H9 (cell line): ENCODE results near the gene TMA16. TPM values are rescaled to one million over a fixed set of nuclear protein-coding genes. Genes with fewer than 3 reads are reported as not detected.

ENCODE experiments used
- DNase-seq: peaks from one replicate; pipeline ENCODE4 v3.0.0-alpha.2; 2017
- H2AFZ ChIP-seq: one replicate; pipeline ENCODE4 v1.6.1; 2013; ENCODE audit warnings: mild to moderate bottlenecking, low read length, control low read depth, moderate library complexity
- H2AK5ac ChIP-seq: 2 replicates; pipeline ENCODE4 v1.6.1; 2013; ENCODE audit warnings: low read length, control low read depth, mixed read lengths; ENCODE audit not compliant: insufficient read length
- H2BK120ac ChIP-seq: one replicate; pipeline ENCODE4 v1.6.1; 2013; ENCODE audit warnings: low read depth, mild to moderate bottlenecking, low read length, control low read depth, inconsistent platforms; ENCODE audit not compliant: poor library complexity, severe bottlenecking
- H2BK12ac ChIP-seq: 2 replicates; pipeline ENCODE4 v1.6.1; 2013; ENCODE audit warnings: low read length, control low read depth, mixed read lengths, low read depth; ENCODE audit not compliant: insufficient read length
- H2BK15ac ChIP-seq: 2 replicates; pipeline ENCODE4 v1.6.1; 2013; ENCODE audit warnings: low read depth, low read length, control low read depth
- H2BK20ac ChIP-seq: one replicate; pipeline ENCODE4 v1.6.1; 2013; ENCODE audit warnings: low read depth, mild to moderate bottlenecking, low read length, control low read depth, inconsistent platforms; ENCODE audit not compliant: poor library complexity, severe bottlenecking
- H2BK5ac ChIP-seq: 2 replicates; pipeline ENCODE4 v1.6.1; 2013; ENCODE audit warnings: low read length, control low read depth, mixed read lengths; ENCODE audit not compliant: insufficient read length
- H3K14ac ChIP-seq: 2 replicates; pipeline ENCODE4 v1.6.1; 2013; ENCODE audit warnings: low read length, control low read depth; ENCODE audit not compliant: insufficient read depth
- H3K18ac ChIP-seq: 2 replicates; pipeline ENCODE4 v1.6.1; 2013; ENCODE audit warnings: low read depth, mild to moderate bottlenecking, mixed read lengths, low read length, control low read depth; ENCODE audit not compliant: insufficient read length
- H3K23ac ChIP-seq: 2 replicates; pipeline ENCODE4 v1.6.1; 2013; ENCODE audit warnings: low read length, control low read depth, mixed read lengths, low read depth; ENCODE audit not compliant: insufficient read length
- H3K23me2 ChIP-seq: 2 replicates; pipeline ENCODE4 v1.6.1; 2013; ENCODE audit warnings: low read depth, mild to moderate bottlenecking, mixed read lengths, low read length, control low read depth; ENCODE audit not compliant: insufficient read length, poor library complexity, severe bottlenecking
- H3K27ac ChIP-seq: 2 replicates; pipeline ENCODE4 v1.5.1; 2013; ENCODE audit warnings: low read length, control low read depth, mixed read lengths, low read depth; ENCODE audit not compliant: insufficient read length
- H3K27me3 ChIP-seq: 2 replicates; pipeline ENCODE4 v1.6.1; 2013; ENCODE audit warnings: low read length, control low read depth, inconsistent platforms; ENCODE audit not compliant: insufficient read depth
- H3K4ac ChIP-seq: 2 replicates; pipeline ENCODE4 v1.6.1; 2013; ENCODE audit warnings: low read depth, mild to moderate bottlenecking, control low read depth, inconsistent platforms, low read length, moderate library complexity
- H3K4me1 ChIP-seq: 2 replicates; pipeline ENCODE4 v1.6.1; 2013; ENCODE audit warnings: low read length, control low read depth, inconsistent platforms; ENCODE audit not compliant: insufficient read depth
- H3K4me2 ChIP-seq: 2 replicates; pipeline ENCODE4 v1.6.1; 2013; ENCODE audit warnings: low read length, control low read depth, mixed read lengths; ENCODE audit not compliant: insufficient read length, insufficient read depth
- H3K56ac ChIP-seq: 2 replicates; pipeline ENCODE4 v1.6.1; 2013; ENCODE audit warnings: low read depth, mild to moderate bottlenecking, mixed read lengths, low read length, control low read depth; ENCODE audit not compliant: insufficient read length
- H3K79me1 ChIP-seq: 2 replicates; pipeline ENCODE4 v1.6.1; 2013; ENCODE audit warnings: low read depth, mild to moderate bottlenecking, moderate library complexity, low read length, control low read depth, inconsistent platforms; ENCODE audit not compliant: insufficient read depth, poor library complexity, severe bottlenecking
- H3K79me2 ChIP-seq: 2 replicates; pipeline ENCODE4 v1.6.1; 2013; ENCODE audit warnings: low read length, control low read depth, inconsistent platforms; ENCODE audit not compliant: insufficient read depth
- H3K9ac ChIP-seq: 2 replicates; pipeline ENCODE4 v1.6.1; 2013; ENCODE audit warnings: low read length, control low read depth, mixed read lengths; ENCODE audit not compliant: insufficient read length; ENCODE audit errors: extremely low read depth
- H3K9me3 ChIP-seq: one replicate; pipeline ENCODE4 v1.6.1; 2013; ENCODE audit warnings: low read depth, low read length, inconsistent platforms; ENCODE audit not compliant: control insufficient read depth
- H3T11ph ChIP-seq: one replicate; pipeline ENCODE4 v1.6.1; 2013; ENCODE audit warnings: mild to moderate bottlenecking, low read length, control low read depth, inconsistent platforms
- H4K20me1 ChIP-seq: one replicate; pipeline ENCODE4 v1.6.1; 2013; ENCODE audit not compliant: control insufficient read depth, insufficient read length, insufficient read depth
- H4K5ac ChIP-seq: 2 replicates; pipeline ENCODE4 v1.6.1; 2013; ENCODE audit warnings: low read depth, mild to moderate bottlenecking, mixed read lengths, low read length, control low read depth; ENCODE audit not compliant: insufficient read length
- H4K8ac ChIP-seq: replicated peaks from 2 replicates; pipeline ENCODE4 v1.6.1; 2013; ENCODE audit warnings: low read length, control low read depth, mixed read lengths, low read depth; ENCODE audit not compliant: insufficient read length
- H4K91ac ChIP-seq: 2 replicates; pipeline ENCODE4 v1.6.1; 2013; ENCODE audit warnings: low read depth, mild to moderate bottlenecking, moderate library complexity, mixed read lengths, low read length, control low read depth; ENCODE audit not compliant: insufficient read length
- H3K27ac Mint-ChIP-seq, 3 experiments: 2 replicates in 2 of 3; 3 replicates in 1 of 3; pipeline ENCODE4 v1.8.0; 2020 to 2021; ENCODE audit warnings: mixed read lengths in 3 of 3, mild to moderate bottlenecking in 1 of 3, moderate library complexity in 1 of 3
- H3K27me3 Mint-ChIP-seq: 2 replicates; pipeline ENCODE4 v1.8.0; 2021; ENCODE audit warnings: low read depth, mild to moderate bottlenecking, moderate library complexity, mixed read lengths
- H3K36me3 Mint-ChIP-seq, 3 experiments: 2 replicates in 2 of 3; 3 replicates in 1 of 3; pipeline ENCODE4 v1.8.0; 2020 to 2021; ENCODE audit warnings: low read depth in 3 of 3, mixed read lengths in 3 of 3; ENCODE audit not compliant: insufficient read depth in 1 of 3
- H3K4me1 Mint-ChIP-seq, 2 experiments: 2 replicates each; pipeline ENCODE4 v1.8.0; 2020; ENCODE audit warnings: mixed read lengths in 2 of 2
- H3K4me3 Mint-ChIP-seq, 2 experiments: 2 replicates in 1 of 2; 3 replicates in 1 of 2; pipeline ENCODE4 v1.8.0; 2020 to 2021; ENCODE audit warnings: mild to moderate bottlenecking in 2 of 2, mixed read lengths in 2 of 2, moderate library complexity in 1 of 2
- H3K9me3 Mint-ChIP-seq, 2 experiments: 2 replicates in 1 of 2; 3 replicates in 1 of 2; pipeline ENCODE4 v1.8.0; 2020; ENCODE audit warnings: mild to moderate bottlenecking in 2 of 2, mixed read lengths in 2 of 2, moderate library complexity in 1 of 2
- CTCF ChIP-seq: fragments of 200-600 bp; sonication (generic); conservative IDR thresholded peaks from 3 replicates; pipeline ENCODE4 v1.8.0; 2021; ENCODE audit warnings: antibody characterized with exemption, mild to moderate bottlenecking
- whole genome bisulfite sequencing: extraction: QIAGEN DNeasy Blood & Tissue Kit; methylation state at CpG from one replicate; pipeline ENCODE4 v1.1.7; 2013; ENCODE audit warnings: missing lambda C conversion rate, low lambda C conversion rate, mixed read lengths; ENCODE audit not compliant: insufficient read length; ENCODE audit errors: extremely low coverage; 5-methylcytosine and 5-hydroxymethylcytosine counted together
- total RNA-seq: library from RNA; stranded (reverse); gene quantifications from 2 replicates; pipeline ENCODE4 v1.2.1, GENCODE V29; 2021

TMA16 gene
- total RNA-seq, 1 experiment from 2014 or later: 61.3 TPM

DNA sequence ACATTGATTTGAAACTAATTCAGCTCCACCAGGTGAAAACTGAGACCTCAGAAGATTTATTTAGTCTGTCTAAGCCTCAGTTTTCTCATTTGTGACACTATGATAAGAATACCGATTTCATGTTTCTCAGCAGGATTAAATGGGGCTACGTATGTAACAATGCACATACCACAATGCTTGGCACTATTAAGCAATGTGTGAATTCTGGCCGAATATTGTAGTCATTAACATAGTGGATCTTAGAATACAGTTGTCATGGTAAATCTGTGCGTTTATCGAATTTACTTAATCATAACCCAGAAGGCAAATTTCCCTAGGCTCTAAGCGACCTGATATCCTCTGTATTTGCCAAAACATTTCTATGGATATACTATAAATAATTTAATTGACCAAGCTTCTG lies 69.1 kb downstream of the TMA16 start:
- no peak overlapping the region for H3K4me3 Mint-ChIP-seq
- H3K9me3 ChIP-seq: no peaks in the 10 kb centered on the region
- H4K91ac ChIP-seq: no peak overlapping the region
- H4K5ac ChIP-seq: no peak overlapping the region
- peaks cover 0 to 2% of the 10 kb centered on the region in 2 experiments; a peak in 3 of 5 replicates for H3K9me3 Mint-ChIP-seq
- no peak overlapping the region for H3K56ac ChIP-seq
- no peak overlapping the region for H2BK20ac ChIP-seq
- no peak overlapping the region for H3K14ac ChIP-seq
- no peak overlapping the region for H2BK120ac ChIP-seq
- no CpG with 5 or more reads among the region's 6 CpGs for WGBS
- no peak overlapping the region for H3K4me2 ChIP-seq
- no peak overlapping the region for H2AFZ ChIP-seq
- no peak overlapping the region for H3K4ac ChIP-seq
- H2BK12ac ChIP-seq: no peak overlapping the region
- H3K36me3 Mint-ChIP-seq: peaks cover 0 to 9% (median 0%) of the 10 kb centered on the region in 3 experiments; a peak in 2 of 7 replicates
- peak overlapping the region in 1 of 3 experiments; percentile 30; a peak in 1 of 7 replicates for H3K27ac Mint-ChIP-seq
- no peak overlapping the region for H3K27ac ChIP-seq
- DNase-seq: no peak
- H3K23ac ChIP-seq: no peak overlapping the region
- H2AK5ac ChIP-seq: no peak overlapping the region
- H3K79me2 ChIP-seq: no peaks in the 10 kb centered on the region
- H4K20me1 ChIP-seq: no peaks in the 10 kb centered on the region
- H3K18ac ChIP-seq: no peak overlapping the region
- H3K4me1 Mint-ChIP-seq: peaks cover 31 to 36% of the 10 kb centered on the region in 2 experiments
- no peaks in the 10 kb centered on the region; the same call in 1 of the 2 replicates for H3K4me1 ChIP-seq
- no peak overlapping the region for H2BK5ac ChIP-seq
- no peak overlapping the region for H3K9ac ChIP-seq
- no peaks in the 10 kb centered on the region for H3K27me3 Mint-ChIP-seq
- H4K8ac ChIP-seq: no peak overlapping the region
- no peaks in the 10 kb centered on the region for H3K79me1 ChIP-seq
- H3K23me2 ChIP-seq: no peaks in the 10 kb centered on the region
- H3K27me3 ChIP-seq: no peaks in the 10 kb centered on the region
- TF ChIP-seq CTCF: no peak
- H2BK15ac ChIP-seq: no peak overlapping the region
- no peak overlapping the region for H3T11ph ChIP-seq
